HL-60 (cell line): ENCODE results near the gene PGBD5.

Experiments
- DNase-seq, 2 experiments: peaks; one replicate each; pipeline ENCODE4 v3.0.0-alpha.2; 2010 to 2020; ENCODE audit warnings: low read depth in 1 of 2, low spot score in 1 of 2
- H3K27ac ChIP-seq: fragments of 250-450 bp; sonication (Bioruptor Pico); replicated peaks from 2 replicates; pipeline ENCODE4 v1.5.1; 2020; ENCODE audit warnings: mild to moderate bottlenecking, moderate library complexity
- H3K27me3 ChIP-seq: fragments of 250-450 bp; sonication (Bioruptor Pico); 2 replicates; pipeline ENCODE4 v1.5.1; 2021; ENCODE audit warnings: mild to moderate bottlenecking, moderate library complexity; ENCODE audit not compliant: insufficient read depth, poor library complexity, severe bottlenecking
- H3K4me3 ChIP-seq: replicated peaks from 2 replicates; pipeline ENCODE4 v1.5.1; 2011; ENCODE audit warnings: mild to moderate bottlenecking, control low read depth, low read length; ENCODE audit not compliant: insufficient read depth
- GABPA ChIP-seq: IDR thresholded peaks from 2 replicates; pipeline ENCODE4 v1.6.1; 2012; ENCODE audit warnings: low read depth
- POLR2AphosphoS5 ChIP-seq: IDR thresholded peaks from 2 replicates; pipeline ENCODE4 v1.6.1; 2012; ENCODE audit warnings: low read depth
- SPI1 ChIP-seq: IDR thresholded peaks from 2 replicates; pipeline ENCODE4 v1.6.1; 2012; ENCODE audit warnings: low read depth, mild to moderate bottlenecking, borderline replicate concordance
- TF ChIP-seq, protein P1 (sequence below): IDR thresholded peaks from 2 replicates; pipeline ENCODE4 v1.6.1; 2012; ENCODE audit warnings: low read depth; ENCODE audit not compliant: insufficient replicate concordance
- TF ChIP-seq, protein P2 (sequence below): IDR thresholded peaks from one replicate; pipeline ENCODE4 v1.5.1; 2011; ENCODE audit warnings: low read length, control low read depth, inconsistent platforms; ENCODE audit not compliant: insufficient read depth

PGBD5 gene

DNA sequence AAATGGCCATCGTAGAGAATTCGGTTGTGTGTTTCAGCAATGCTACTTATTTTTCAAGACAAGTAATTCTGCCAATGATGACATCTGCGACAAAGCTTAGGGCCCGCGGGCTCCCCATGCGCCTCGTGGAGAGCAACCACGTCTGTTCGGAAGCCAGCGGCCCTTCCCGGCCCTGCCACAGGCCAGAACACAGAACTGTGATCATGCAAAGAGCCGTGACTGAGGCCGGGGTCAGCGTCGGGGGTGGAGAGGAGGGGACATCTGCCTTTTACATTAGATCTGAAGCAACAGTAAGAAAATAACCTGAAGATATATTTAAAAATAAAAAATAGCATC lies 103.7 kb downstream of the PGBD5 start:
- Histone ChIP-seq H3K27me3 (no peaks in the 10 kb centered on the region), H3K27ac (no peak overlapping the region), H3K4me3 (no peak overlapping the region)
- TF ChIP-seq POLR2AphosphoS5 = no peak
- TF ChIP-seq, protein P1, sequence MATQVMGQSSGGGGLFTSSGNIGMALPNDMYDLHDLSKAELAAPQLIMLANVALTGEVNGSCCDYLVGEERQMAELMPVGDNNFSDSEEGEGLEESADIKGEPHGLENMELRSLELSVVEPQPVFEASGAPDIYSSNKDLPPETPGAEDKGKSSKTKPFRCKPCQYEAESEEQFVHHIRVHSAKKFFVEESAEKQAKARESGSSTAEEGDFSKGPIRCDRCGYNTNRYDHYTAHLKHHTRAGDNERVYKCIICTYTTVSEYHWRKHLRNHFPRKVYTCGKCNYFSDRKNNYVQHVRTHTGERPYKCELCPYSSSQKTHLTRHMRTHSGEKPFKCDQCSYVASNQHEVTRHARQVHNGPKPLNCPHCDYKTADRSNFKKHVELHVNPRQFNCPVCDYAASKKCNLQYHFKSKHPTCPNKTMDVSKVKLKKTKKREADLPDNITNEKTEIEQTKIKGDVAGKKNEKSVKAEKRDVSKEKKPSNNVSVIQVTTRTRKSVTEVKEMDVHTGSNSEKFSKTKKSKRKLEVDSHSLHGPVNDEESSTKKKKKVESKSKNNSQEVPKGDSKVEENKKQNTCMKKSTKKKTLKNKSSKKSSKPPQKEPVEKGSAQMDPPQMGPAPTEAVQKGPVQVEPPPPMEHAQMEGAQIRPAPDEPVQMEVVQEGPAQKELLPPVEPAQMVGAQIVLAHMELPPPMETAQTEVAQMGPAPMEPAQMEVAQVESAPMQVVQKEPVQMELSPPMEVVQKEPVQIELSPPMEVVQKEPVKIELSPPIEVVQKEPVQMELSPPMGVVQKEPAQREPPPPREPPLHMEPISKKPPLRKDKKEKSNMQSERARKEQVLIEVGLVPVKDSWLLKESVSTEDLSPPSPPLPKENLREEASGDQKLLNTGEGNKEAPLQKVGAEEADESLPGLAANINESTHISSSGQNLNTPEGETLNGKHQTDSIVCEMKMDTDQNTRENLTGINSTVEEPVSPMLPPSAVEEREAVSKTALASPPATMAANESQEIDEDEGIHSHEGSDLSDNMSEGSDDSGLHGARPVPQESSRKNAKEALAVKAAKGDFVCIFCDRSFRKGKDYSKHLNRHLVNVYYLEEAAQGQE = no peak
- no peak for TF ChIP-seq SPI1
- TF ChIP-seq, protein P2, sequence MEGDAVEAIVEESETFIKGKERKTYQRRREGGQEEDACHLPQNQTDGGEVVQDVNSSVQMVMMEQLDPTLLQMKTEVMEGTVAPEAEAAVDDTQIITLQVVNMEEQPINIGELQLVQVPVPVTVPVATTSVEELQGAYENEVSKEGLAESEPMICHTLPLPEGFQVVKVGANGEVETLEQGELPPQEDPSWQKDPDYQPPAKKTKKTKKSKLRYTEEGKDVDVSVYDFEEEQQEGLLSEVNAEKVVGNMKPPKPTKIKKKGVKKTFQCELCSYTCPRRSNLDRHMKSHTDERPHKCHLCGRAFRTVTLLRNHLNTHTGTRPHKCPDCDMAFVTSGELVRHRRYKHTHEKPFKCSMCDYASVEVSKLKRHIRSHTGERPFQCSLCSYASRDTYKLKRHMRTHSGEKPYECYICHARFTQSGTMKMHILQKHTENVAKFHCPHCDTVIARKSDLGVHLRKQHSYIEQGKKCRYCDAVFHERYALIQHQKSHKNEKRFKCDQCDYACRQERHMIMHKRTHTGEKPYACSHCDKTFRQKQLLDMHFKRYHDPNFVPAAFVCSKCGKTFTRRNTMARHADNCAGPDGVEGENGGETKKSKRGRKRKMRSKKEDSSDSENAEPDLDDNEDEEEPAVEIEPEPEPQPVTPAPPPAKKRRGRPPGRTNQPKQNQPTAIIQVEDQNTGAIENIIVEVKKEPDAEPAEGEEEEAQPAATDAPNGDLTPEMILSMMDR = no peak
- TF ChIP-seq GABPA = no peak
- no peak for DNase-seq

DNA sequence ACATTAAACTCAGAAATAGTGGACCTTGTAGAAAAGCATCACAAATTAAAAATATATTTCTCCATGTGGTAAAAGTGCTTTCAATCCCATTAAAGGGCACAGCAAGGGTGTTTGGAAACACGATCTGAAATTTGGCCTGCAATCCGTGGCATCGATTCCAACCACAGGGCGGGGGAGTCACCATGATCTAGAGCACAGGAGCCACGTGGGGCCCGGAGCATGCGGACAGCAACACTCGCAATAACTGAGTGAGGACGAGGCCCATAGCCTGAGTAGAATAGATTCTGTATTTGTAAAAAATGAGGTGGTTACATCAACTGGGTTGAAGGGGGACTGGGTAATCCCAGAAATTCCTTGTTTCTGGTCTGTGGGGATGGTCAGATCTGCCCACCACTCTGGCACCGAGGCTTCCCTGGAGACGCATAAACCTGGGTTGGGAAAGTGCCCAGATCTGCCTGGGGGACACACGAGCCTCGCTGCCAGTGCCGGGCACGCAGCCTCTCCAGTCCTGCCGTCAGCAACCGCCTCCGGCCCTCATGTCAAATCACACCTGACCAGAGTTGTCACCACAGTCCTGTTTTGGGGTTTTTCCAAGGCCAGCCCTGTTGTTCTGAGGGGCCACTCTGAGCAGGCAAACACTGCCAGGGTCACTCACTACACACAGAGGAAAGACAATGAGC lies 104.3 kb downstream of the PGBD5 start:
- DNase-seq = no peak
- Histone ChIP-seq H3K27me3 (no peaks in the 10 kb centered on the region), H3K4me3 (no peak overlapping the region), H3K27ac (no peak overlapping the region)
- TF ChIP-seq POLR2AphosphoS5 (no peak), GABPA (no peak), SPI1 (no peak)
- TF ChIP-seq, protein P2 = no peak
- TF ChIP-seq, protein P1 = no peak

DNA sequence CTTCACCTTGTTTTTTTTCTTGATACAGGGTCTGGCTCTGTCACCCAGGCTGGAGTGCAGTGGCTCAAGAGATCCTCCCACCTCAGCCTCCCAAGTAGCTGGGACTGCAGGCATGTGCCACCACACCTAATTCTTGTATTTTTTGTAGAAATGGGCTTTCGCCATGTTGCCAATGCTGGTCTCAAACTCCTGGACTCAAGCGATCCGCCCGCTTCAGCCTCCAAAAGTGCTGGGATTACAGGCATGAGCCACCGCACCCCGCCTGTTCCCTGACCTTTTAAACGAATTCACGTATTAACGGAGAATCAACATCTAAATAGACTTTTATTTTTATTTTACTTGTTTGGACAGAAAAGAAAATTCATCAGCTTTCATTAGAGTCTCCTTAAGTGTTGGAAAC lies 104.8 kb downstream of the PGBD5 start:
- TF ChIP-seq SPI1 (no peak), GABPA (no peak), POLR2AphosphoS5 (no peak)
- TF ChIP-seq, protein P2 = no peak
- TF ChIP-seq, protein P1 = no peak
- DNase-seq = no peak
- Histone ChIP-seq H3K27ac (no peak overlapping the region), H3K4me3 (no peak overlapping the region), H3K27me3 (no peaks in the 10 kb centered on the region)
